Subcutaneous abdominal adipose tissue (tissue), 5 donors: ENCODE data around the gene PAH.

Experiments used
- H3K27ac ChIP-seq: one replicate; pipeline ENCODE4 v1.7.0; 2013; ENCODE audit warnings: low read depth, mild to moderate bottlenecking, inconsistent platforms, low read length, moderate library complexity
- H3K27me3 ChIP-seq, 5 donors: one replicate each; pipeline ENCODE4 v1.7.0; 2013; ENCODE audit warnings: low read length in 5 of 5, inconsistent platforms in 1 of 5; ENCODE audit not compliant: control insufficient read depth in 5 of 5, insufficient read depth in 4 of 5
- H3K36me3 ChIP-seq, 5 donors: one replicate each; pipeline ENCODE4 v1.7.0; 2013; ENCODE audit warnings: low read length in 5 of 5; ENCODE audit not compliant: control insufficient read depth in 5 of 5, insufficient read depth in 5 of 5
- H3K4me1 ChIP-seq, 5 donors: one replicate each; pipeline ENCODE4 v1.7.0; 2013; ENCODE audit warnings: low read length in 5 of 5, mild to moderate bottlenecking in 3 of 5, moderate library complexity in 1 of 5; ENCODE audit not compliant: control insufficient read depth in 5 of 5, insufficient read depth in 5 of 5
- H3K4me3 ChIP-seq, 5 donors: one replicate each; pipeline ENCODE4 v1.7.0; 2013; ENCODE audit warnings: low read length in 5 of 5, low read depth in 1 of 5
- H3K9ac ChIP-seq, 5 donors: one replicate each; pipeline ENCODE4 v1.7.0; 2013; ENCODE audit warnings: low read length in 5 of 5, mild to moderate bottlenecking in 4 of 5, moderate library complexity in 3 of 5
- H3K9me3 ChIP-seq, 5 donors: one replicate each; pipeline ENCODE4 v1.7.0; 2013; ENCODE audit warnings: low read length in 5 of 5; ENCODE audit not compliant: control insufficient read depth in 5 of 5
- donor health status: healthy.
- donor health status: healthy.
- donor health status: healthy.
- donor health status: healthy.
- donor health status: healthy.

PAH gene

GRCh38 chr12:102917026-102917787 is at the start of gene PAH:
PAH (minus strand) TSS chr12:102917244; CDS start chr12:102917130, 114 bp downstream.
- Histone ChIP-seq H3K4me3 (peak within 1 kb of the TSS; percentile 23 to 50 (median 35)), H3K9ac (no peak within 1 kb of the TSS), H3K36me3 (no peaks in the 10 kb centered on the region), H3K9me3 (no peaks in the 10 kb centered on the region), H3K27ac (no peak within 1 kb of the TSS), H3K4me1 (peaks cover 0 to 8% (median 7%) of the 10 kb centered on the region in 5 donors), H3K27me3 (peaks cover 0 to 17% (median 7%) of the 10 kb centered on the region in 5 donors)

GRCh38 chr12:102966200-102966863 is 49.3 kb upstream of the PAH start:
- Histone ChIP-seq H3K27ac (no peak overlapping the region), H3K9me3 (peaks cover 8 to 11% (median 9%) of the 10 kb centered on the region in 5 donors), H3K9ac (no peak overlapping the region), H3K36me3 (no peaks in the 10 kb centered on the region), H3K4me3 (no peak overlapping the region), H3K27me3 (peaks cover 20 to 56% (median 47%) of the 10 kb centered on the region in 5 donors), H3K4me1 (no peaks in the 10 kb centered on the region)

- H3K27me3 ChIP-seq: peaks cover 20 to 63% (median 55%) of the 10 kb centered on the region in 5 donors
Measured at GRCh38 chr12:102965281-102966155, 48.5 kb upstream of the PAH start.

GRCh38 chr12:102964872-102965271 is 47.8 kb upstream of the PAH start:
- Histone ChIP-seq H3K4me1 (no peaks in the 10 kb centered on the region), H3K9ac (no peak overlapping the region), H3K9me3 (peaks cover 8 to 11% (median 9%) of the 10 kb centered on the region in 5 donors), H3K27ac (no peak overlapping the region), H3K4me3 (no peak overlapping the region), H3K36me3 (no peaks in the 10 kb centered on the region), H3K27me3 (peaks cover 20 to 66% (median 57%) of the 10 kb centered on the region in 5 donors)

More at GRCh38 chr12:102965281-102966155, 48.5 kb upstream of the PAH start:
- no peaks in the 10 kb centered on the region for H3K36me3 ChIP-seq
- H3K9me3 ChIP-seq: peaks cover 8 to 11% (median 9%) of the 10 kb centered on the region in 5 donors
- H3K4me1 ChIP-seq: no peaks in the 10 kb centered on the region
- H3K27ac ChIP-seq: no peak overlapping the region
- no peak overlapping the region for H3K4me3 ChIP-seq
- H3K9ac ChIP-seq: no peak overlapping the region

- H3K4me1 ChIP-seq: peaks cover 0 to 2% (median 1%) of the 10 kb centered on the region in 5 donors
- peaks cover 8 to 11% (median 9%) of the 10 kb centered on the region in 5 donors for H3K9me3 ChIP-seq
- no peaks in the 10 kb centered on the region for H3K36me3 ChIP-seq
- no peak overlapping the region for H3K27ac ChIP-seq
- H3K9ac ChIP-seq: no peak overlapping the region
- H3K4me3 ChIP-seq: no peak overlapping the region
- H3K27me3 ChIP-seq: peaks cover 23 to 75% (median 65%) of the 10 kb centered on the region in 5 donors
Measured at GRCh38 chr12:102963796-102964195, 46.8 kb upstream of the PAH start.

- Histone ChIP-seq H3K9me3 (peaks cover 8 to 11% (median 9%) of the 10 kb centered on the region in 5 donors), H3K4me3 (no peak overlapping the region), H3K27me3 (peaks cover 27 to 81% (median 70%) of the 10 kb centered on the region in 5 donors), H3K27ac (no peak overlapping the region), H3K4me1 (peaks cover 0 to 9% (median 9%) of the 10 kb centered on the region in 5 donors), H3K9ac (no peak overlapping the region), H3K36me3 (no peaks in the 10 kb centered on the region)
Measured at GRCh38 chr12:102962986-102963385, 45.9 kb upstream of the PAH start.

GRCh38 chr12:102962532-102962931 is 45.5 kb upstream of the PAH start:
- no peaks in the 10 kb centered on the region for H3K36me3 ChIP-seq
- H3K4me3 ChIP-seq: no peak overlapping the region
- no peak overlapping the region for H3K27ac ChIP-seq
- peaks cover 27 to 86% (median 70%) of the 10 kb centered on the region in 5 donors for H3K27me3 ChIP-seq
- H3K9me3 ChIP-seq: peaks cover 8 to 11% (median 9%) of the 10 kb centered on the region in 5 donors
- H3K9ac ChIP-seq: no peak overlapping the region
- peaks cover 0 to 14% (median 14%) of the 10 kb centered on the region in 5 donors for H3K4me1 ChIP-seq

GRCh38 chr12:102961466-102961855 is 44.4 kb upstream of the PAH start:
- peaks cover 0 to 23% (median 15%) of the 10 kb centered on the region in 5 donors for H3K4me1 ChIP-seq
- peaks cover 8 to 11% (median 9%) of the 10 kb centered on the region in 5 donors for H3K9me3 ChIP-seq
- no peak overlapping the region for H3K9ac ChIP-seq
- no peak overlapping the region for H3K27ac ChIP-seq
- H3K27me3 ChIP-seq: peaks cover 33 to 86% (median 68%) of the 10 kb centered on the region in 5 donors
- no peak overlapping the region for H3K4me3 ChIP-seq
- no peaks in the 10 kb centered on the region for H3K36me3 ChIP-seq

- H3K4me3 ChIP-seq: no peak overlapping the region
- H3K27me3 ChIP-seq: peaks cover 38 to 87% (median 67%) of the 10 kb centered on the region in 5 donors
- no peaks in the 10 kb centered on the region for H3K36me3 ChIP-seq
- no peak overlapping the region for H3K27ac ChIP-seq
- H3K4me1 ChIP-seq: peaks cover 0 to 28% (median 20%) of the 10 kb centered on the region in 5 donors
- peaks cover 8 to 11% (median 9%) of the 10 kb centered on the region in 5 donors for H3K9me3 ChIP-seq
- H3K9ac ChIP-seq: no peak overlapping the region
Measured at GRCh38 chr12:102960766-102961465, 43.9 kb upstream of the PAH start.
